GM21619 (cell line): ENCODE data around the gene SAMD3.
"Not testable (repeated sequence)": the region's sequence is repeated elsewhere in the genome, so short reads cannot be mapped to it uniquely, and the experiment has no call there.

Experiments
- ATAC-seq: cut with Tn5 transposase; IDR thresholded peaks from one replicate; pipeline ENCODE4 v1.9.1; 2021; ENCODE audit not compliant: unreplicated experiment

The SAMD3 gene

GRCh38 chr6:130222775-130223174, at the start of gene SAMD3:
TSS of gene SAMD3 (minus strand) at chr6:130222951. CDS start at chr6:130215273, 7,678 bp downstream.
- no peak for ATAC-seq

DNA sequence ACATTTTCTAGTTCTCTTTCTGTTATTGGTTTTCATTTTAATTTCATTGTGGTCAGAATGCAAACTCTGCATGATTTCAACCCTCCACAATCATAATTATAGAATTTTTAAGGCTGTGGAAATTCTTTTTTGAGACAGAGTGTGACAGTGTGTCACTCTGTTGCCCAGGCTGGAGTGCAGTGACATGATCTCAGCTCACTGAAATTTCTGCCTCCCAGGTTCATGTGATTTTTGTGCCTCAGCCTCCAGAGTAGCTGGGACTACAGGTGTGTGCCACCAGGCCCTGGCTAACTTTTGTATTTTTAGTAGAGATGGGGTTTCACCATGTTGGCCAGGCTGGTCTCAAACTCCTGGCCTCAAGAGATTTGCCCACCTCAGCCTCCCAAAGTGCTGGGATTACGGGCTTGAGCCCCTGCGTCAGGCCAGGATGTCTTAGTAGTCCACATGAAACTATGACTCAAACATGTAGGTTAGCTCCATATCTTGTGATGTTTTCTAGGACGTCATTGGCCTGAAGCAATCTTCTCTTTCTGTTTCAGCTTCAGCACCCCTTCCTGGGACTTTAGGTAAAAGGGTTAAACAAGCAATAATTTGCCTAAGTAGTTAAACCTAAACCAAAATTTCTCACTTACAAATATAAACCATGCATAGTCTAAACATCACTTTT, 47.4 kb upstream of the SAMD3 start:
- ATAC-seq, result peak; percentile 98

- ATAC-seq, result not testable (repeated sequence)
These were observed 42.8 kb upstream of the SAMD3 start for GRCh38 chr6:130265553-130265952.

- ATAC-seq, result no peak
These were observed 39.3 kb upstream of the SAMD3 start for GRCh38 chr6:130262008-130262407.

DNA sequence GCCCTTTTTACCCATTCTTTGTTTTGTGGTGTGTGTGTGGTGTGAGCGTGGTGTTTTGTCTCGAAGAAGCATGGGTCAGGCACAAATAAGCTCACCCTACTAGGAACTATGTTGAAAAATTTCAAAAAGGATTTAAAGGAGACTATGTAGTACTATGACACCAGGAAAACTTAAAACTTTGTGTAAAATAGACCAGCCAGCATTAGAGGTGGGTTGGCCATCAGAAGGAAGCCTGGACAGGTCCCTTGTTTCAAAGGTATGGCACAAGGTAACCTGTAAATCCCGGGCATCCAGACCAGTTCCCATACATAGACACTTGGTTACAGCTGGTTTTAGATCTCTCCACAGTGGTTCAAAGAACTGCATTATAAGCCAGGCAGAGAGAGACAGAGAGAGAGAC, 38.8 kb upstream of the SAMD3 start:
- not testable (repeated sequence) for ATAC-seq

- peak; percentile 36 for ATAC-seq
These were observed 38.0 kb upstream of the SAMD3 start for GRCh38 chr6:130260614-130261241.

DNA sequence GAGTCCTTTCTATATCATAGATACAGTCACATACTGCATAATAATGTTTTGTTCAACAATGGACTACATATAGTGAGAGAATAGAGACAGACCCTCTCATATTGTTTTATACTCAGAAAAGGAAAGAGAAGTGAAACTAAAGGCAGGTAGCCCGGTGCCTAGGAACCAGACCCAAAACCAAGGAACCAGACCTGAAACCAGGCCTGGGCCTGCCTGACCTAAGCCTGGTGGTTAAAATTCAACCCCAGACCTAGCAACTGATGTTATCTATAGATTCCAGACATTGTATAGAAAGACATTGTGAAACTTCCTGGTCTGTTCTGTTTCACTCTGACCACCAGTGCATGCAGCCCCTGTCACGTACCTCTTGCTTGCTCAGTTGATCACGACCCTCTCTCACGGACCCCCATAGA, 37.3 kb upstream of the SAMD3 start:
- peak; percentile 65 for ATAC-seq

- ATAC-seq, result no peak
These were observed 36.8 kb upstream of the SAMD3 start for GRCh38 chr6:130259557-130259956.

DNA sequence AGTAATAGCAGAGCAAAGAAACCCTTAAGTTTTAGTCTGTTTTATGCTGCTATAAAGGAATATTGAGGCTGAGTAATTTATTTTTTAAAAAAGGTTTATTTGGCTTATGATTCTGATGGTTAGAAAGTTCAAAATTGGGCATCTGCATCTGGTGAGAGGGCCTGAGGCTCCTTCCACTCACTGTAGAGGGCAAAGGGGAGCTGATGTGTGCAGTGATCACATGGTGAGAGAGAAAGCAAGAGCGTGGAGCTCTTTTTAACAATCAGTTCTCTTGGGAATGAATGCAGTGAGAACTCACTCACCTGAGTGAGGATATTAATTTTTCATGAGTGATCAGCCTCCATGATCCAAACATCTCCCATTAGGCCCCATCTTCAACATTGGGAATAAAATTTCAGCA, 36.4 kb upstream of the SAMD3 start:
- ATAC-seq, result no peak

GRCh38 chr6:130252527-130253237, 29.9 kb upstream of the SAMD3 start:
- ATAC-seq, result no peak

GRCh38 chr6:130245267-130245666, 22.5 kb upstream of the SAMD3 start:
- ATAC-seq, result no peak

DNA sequence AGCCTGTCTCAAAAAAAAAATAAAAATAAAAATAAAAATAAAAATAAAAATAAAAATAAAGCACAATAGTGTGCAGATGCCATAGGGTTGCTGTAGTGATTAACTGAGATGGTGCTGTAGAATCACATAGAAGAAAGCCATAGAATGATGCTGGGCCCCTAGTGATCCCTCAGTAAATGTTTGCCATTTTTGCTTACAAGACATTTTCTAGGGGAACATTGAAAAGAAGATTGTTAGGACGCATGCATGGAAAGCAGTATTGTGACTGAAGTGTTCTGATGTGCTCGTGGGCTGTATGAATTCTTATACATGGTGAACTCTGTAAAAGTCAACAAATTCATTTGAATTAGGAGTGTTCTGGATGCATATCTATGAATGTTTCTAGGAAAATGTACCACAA, 22.0 kb upstream of the SAMD3 start:
- ATAC-seq, result no peak

GRCh38 chr6:130240232-130240631, 17.5 kb upstream of the SAMD3 start:
- no peak for ATAC-seq

- no peak for ATAC-seq
These were observed 17.0 kb upstream of the SAMD3 start for GRCh38 chr6:130239755-130240154.

- ATAC-seq, result no peak
These were observed 10.6 kb upstream of the SAMD3 start for GRCh38 chr6:130233330-130233729.

DNA sequence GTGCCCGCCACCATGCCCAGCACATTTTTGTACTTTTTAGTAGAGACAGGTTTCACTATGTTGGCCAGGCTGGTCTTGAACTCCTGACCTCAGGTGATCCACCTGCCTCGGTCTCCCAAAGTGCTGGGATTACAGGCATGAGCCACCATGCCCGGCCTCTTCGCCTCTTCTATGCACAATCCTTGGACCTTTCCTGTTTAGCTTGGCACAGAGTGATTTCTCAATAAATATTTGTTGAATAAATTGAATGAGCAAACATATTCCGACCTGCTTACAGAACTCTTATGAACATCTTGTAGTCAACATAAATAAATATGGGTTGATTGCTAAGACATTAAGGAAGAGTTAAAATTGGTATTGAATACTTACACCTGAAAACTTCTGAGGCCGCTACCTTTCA, 7.8 kb upstream of the SAMD3 start:
- ATAC-seq, result not testable (repeated sequence)

GRCh38 chr6:130229645-130230044, 6.9 kb upstream of the SAMD3 start:
- no peak for ATAC-seq

DNA sequence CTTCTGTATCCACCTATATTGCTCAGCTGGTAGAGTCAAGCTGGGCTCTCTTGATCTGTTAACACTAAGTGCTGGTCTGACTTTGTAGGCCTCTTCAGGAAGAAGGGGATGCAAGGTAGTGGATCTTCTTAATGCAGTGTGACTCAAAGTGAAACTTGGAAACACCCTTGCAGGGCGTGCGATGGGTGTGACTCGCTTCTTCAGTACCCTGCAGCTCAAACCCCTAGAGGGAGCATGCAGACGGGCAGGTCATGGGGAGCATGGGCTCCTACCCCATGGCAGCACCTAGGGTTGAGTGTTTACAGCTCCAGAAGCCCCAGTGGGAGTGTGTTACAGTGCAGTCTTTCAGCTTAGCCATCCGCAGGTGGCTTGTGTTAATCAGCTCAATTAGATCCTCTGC, 757 bp upstream of the SAMD3 start:
- peak; percentile 98 for ATAC-seq

DNA sequence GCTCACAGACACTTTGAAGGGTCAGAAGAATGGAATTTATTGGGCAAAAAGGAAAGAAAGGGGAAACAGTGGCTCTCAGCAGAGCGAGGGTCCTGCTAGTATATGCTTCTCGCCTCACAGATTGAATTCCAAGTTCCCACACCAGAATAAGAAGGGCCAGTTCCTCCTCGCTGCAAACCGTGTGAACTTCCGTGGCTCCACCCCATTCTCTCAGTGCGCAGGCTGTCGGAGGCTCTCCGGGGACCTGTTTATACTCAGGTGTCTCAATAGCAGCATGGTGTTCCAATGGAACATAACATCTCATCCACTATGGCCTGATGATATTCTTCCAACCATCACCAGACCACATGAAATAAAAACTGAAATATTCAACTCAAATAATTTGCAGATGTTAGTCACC, 4.6 kb downstream of the SAMD3 start:
- ATAC-seq, result no peak

GRCh38 chr6:130216620-130217019, 6.1 kb downstream of the SAMD3 start:
- ATAC-seq, result no peak

DNA sequence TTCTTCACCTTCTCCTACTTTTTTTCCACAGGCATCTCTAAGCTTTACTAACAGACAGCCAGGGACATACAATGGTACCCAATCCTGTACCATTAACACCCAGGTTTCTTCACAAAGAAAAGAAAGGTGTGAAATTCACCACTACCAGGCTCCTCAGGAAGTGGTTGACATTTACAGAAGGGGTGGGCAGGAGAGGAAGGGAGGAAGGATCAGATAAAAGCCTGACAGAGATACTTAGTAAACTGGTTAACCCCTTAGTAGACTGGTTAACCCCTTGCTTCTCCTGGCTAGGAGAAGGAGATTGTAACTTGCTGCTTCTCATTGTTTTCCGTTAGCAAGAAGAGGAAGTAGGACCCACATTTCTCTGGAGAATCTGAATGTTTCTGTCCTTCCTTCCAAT, 7.2 kb downstream of the SAMD3 start:
- ATAC-seq, result peak; percentile 48

- ATAC-seq, result no peak
These were observed 10.4 kb downstream of the SAMD3 start for GRCh38 chr6:130212215-130212874.
